HG03025 (cell line): Measurements from ENCODE around the gene PCCA.
"Not testable (repeated sequence)": the region's sequence is repeated elsewhere in the genome, so short reads cannot be mapped to it uniquely, and the experiment has no call there.

Experiments
- ATAC-seq: cut with Tn5 transposase; IDR thresholded peaks from one replicate; pipeline ENCODE4 v1.9.1; 2021; ENCODE audit warnings: mild to moderate bottlenecking, moderate library complexity; ENCODE audit not compliant: unreplicated experiment, low FRiP score

Gene PCCA

GRCh38 chr13:100552755-100553154, 463.9 kb downstream of the PCCA start:
- ATAC-seq: no peak

DNA sequence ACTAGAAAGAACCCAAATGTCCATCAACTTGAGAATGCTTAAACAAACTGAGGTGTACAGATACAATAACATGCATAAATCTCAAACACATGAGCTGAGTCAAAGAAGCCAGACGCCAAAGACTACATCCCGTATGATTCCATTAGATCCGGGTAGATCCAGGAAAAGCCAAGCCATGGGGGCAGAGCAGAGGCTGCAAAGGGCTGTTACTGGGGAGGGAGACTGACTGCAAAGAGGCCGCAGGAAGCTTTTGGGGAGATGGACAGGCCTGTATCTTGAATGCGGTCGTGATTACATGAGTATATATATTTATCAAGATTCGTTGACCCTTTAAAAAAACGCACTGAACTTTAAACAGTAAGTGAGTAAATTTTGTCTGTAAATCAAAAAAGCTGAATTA, 471.0 kb downstream of the PCCA start:
- no peak for ATAC-seq

GRCh38 chr13:100560498-100561157, 471.7 kb downstream of the PCCA start:
- ATAC-seq: no peak

- ATAC-seq: no peak
Observed at GRCh38 chr13:100561158-100561499, 472.2 kb downstream of the PCCA start.

DNA sequence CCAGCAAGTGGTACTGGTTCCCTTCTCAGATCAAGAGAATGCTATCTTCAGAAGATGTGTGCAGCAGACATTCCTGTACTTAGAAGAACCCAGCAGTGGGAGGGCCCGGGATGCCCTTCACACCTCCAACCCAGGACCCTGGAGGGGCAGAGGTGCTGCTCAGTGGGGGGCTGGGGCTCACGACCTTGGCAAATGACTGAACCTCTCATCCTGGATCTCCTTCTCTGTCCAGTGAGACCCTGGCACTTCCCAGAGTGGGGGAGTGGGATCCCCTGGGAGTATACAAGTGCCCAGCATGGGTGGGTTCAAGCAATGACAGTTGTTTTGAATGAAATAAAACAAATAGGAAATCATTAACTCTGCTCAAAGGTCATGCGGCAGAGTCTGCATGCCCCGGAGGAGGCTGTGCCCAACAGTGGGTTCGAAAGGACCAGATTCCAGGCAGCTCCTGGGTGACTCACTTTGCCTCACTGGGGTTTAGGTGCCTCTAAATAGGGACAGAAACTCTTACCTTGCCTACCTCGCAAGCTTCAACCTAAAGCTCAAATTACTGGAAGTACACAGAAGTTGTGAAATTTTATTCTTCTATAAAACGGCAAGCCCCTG, 472.8 kb downstream of the PCCA start:
- ATAC-seq: no peak

DNA sequence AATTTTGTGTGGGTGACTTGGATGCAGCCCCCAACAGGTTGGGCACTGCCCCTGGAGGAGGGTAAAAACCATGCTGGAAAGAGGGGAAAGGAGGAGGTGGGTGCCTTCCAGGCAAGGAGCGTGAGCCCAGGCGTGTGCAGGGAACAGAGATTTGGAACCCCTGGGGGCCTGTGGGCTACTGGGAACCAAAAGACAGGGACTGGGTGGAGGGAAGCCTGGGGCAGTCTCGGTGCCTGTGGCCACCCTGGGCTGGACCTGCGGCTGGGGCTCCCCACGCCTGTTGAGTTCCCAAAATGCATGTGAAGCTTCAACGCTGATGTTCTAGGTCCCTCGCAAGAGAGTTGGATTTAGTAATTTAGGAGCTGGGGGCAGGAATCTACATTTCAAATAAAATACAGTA, 474.9 kb downstream of the PCCA start:
- ATAC-seq: no peak

GRCh38 chr13:100564444-100565223, 475.7 kb downstream of the PCCA start:
- ATAC-seq: no peak

- ATAC-seq: no peak
Observed at GRCh38 chr13:100565286-100565685, 476.4 kb downstream of the PCCA start.

DNA sequence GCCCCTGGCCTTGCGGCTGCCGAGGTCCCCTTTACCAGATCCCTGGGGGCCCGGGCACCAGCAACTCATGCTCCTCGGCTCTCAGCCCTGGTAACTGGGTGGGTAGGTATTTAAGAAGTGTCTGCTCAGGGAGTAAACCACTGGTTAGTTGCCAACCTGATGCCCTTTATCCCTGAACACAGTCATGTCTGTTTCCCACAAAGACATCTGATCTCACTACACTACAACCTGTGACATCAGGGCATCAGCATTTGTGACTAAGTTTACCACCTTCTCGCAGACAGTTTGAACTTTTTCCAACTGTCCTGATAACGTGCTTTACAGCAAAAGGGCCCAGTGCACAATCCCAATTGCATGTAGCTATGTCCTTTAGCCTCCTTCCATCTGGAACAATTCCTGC, 477.6 kb downstream of the PCCA start:
- no peak for ATAC-seq

DNA sequence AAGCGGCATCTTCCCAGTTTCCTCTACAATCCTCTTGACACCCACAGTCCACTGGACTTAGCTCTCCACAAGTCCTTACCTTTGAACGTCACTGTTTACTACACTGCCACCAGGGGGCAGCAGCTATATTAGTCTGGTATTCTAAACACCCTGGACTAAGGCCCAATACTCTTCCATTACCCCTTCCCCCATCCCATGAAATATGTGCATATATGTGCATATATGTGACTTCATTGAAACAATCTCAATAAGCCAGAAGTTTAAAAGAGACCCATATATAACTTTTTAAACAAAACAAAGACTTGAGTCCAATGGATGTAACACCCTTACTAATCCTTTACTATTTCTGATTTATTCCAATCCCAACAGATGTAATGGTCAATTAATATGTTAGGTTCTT, 484.2 kb downstream of the PCCA start:
- ATAC-seq: peak; percentile 83

DNA sequence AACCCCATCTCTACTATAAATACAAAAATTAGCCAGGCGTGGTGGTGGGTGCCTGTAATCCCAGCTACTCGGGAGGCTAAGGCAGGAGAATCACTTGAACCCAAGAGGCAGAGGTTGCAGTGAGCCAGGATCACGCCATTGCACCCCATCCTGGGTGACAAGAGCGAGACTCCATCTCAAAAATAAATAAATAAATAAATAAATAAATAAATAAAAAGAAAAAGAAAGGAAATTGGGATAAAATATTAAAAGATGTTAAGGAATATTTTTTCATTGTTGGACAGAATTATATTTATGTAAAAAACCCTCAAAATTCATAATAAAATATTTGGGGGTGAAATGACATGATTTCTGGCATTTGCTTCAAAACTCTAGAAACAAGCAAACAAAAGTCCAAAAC, 488.3 kb downstream of the PCCA start:
- not testable (repeated sequence) for ATAC-seq
